GM19043 (cell line): ENCODE measurements around the gene ATXN7L1.

ENCODE experiments used
- ATAC-seq: cut with Tn5 transposase; IDR thresholded peaks from one replicate; pipeline ENCODE4 v1.9.1; 2021; ENCODE audit warnings: low read depth; ENCODE audit not compliant: unreplicated experiment

ATXN7L1 gene

GRCh38 chr7:105655500-105656380 lies 220.7 kb downstream of the ATXN7L1 start:
- no peak for ATAC-seq

- ATAC-seq, result no peak
These were observed 221.3 kb downstream of the ATXN7L1 start for GRCh38 chr7:105655067-105655466.

- no peak for ATAC-seq
These were observed 222.2 kb downstream of the ATXN7L1 start for GRCh38 chr7:105654095-105654686.

GRCh38 chr7:105653441-105654005 lies 222.9 kb downstream of the ATXN7L1 start:
- no peak for ATAC-seq

- no peak for ATAC-seq
These were observed 223.9 kb downstream of the ATXN7L1 start for GRCh38 chr7:105652359-105652993.

GRCh38 chr7:105651798-105652197 lies 224.6 kb downstream of the ATXN7L1 start:
- ATAC-seq, result no peak

- no peak for ATAC-seq
These were observed 225.9 kb downstream of the ATXN7L1 start for GRCh38 chr7:105650382-105650970.

GRCh38 chr7:105649727-105650381 lies 226.5 kb downstream of the ATXN7L1 start:
- ATAC-seq, result no peak

- ATAC-seq, result no peak
These were observed 227.6 kb downstream of the ATXN7L1 start for GRCh38 chr7:105648561-105649401.

- ATAC-seq, result no peak
These were observed 228.8 kb downstream of the ATXN7L1 start for GRCh38 chr7:105647591-105647990.

GRCh38 chr7:105644937-105645336 lies 231.5 kb downstream of the ATXN7L1 start:
- ATAC-seq, result no peak

GRCh38 chr7:105643851-105644250 lies 232.5 kb downstream of the ATXN7L1 start:
- no peak for ATAC-seq

GRCh38 chr7:105643384-105643783 lies 233.0 kb downstream of the ATXN7L1 start:
- no peak for ATAC-seq

- no peak for ATAC-seq
These were observed 234.1 kb downstream of the ATXN7L1 start for GRCh38 chr7:105642264-105642663.

- ATAC-seq, result no peak
These were observed 235.2 kb downstream of the ATXN7L1 start for GRCh38 chr7:105640956-105641810.

- ATAC-seq, result no peak
These were observed 236.5 kb downstream of the ATXN7L1 start for GRCh38 chr7:105639667-105640493.

GRCh38 chr7:105638902-105639495 lies 237.4 kb downstream of the ATXN7L1 start:
- ATAC-seq, result no peak
